ENCODE results near the gene PSME3IP1.

The PSME3IP1 gene

GRCh38 chr16:57104706-57105105 is 81.1 kb downstream of the PSME3IP1 start:
- no peak for FAIRE-seq
- no peak for DNase-seq (ENCODE audit: insufficient read length, low spot score)

DNA sequence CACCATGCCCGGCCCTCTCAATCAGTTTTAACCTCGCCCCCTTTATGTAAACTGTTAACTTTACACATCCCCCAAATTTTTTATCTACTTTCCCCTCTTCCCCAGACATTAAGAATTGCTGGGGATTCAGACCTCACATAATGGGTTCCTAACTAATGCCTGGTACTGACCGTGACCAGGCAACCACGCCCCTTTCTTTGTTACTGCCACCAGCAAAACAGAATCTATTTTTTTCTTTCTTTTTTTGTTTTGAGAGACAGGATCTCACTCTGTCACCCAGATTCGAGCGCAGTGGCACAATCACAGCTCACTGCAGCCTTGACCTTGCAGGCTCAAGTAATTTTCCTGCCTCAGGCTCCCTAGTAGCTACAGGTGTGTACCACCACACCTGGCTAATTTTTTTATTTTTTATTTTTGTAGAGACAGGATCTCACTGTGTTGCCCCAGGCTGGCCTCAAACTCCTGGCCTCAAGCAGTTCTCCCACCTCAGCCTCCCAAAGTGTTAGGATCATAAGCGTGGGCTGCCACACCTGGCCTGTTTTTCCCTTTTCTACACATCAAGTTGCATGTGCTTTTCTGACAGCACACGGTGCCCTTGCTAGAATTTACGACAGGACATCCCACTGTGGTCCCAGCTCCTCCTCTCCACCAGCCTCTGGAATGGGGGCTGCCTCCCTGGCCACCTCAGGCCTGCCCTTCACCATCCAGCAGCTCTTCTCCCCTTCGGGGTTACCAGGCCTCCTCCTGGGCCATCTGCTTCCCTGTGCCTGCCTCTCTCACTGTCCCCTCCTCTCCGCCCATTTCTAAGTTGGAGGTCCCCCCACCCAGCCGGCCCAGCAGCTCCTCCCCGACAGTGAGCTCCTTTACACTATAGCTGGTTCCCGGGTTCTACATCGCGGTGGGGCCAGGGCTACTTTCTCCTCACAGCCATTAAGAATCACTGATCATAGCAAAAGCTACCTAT is 82.7 kb downstream of the PSME3IP1 start:
- DNase-seq (ENCODE audit: insufficient read length, low spot score) (no peak), FAIRE-seq (no peak)
